Heart right ventricle (tissue), 16 donors: ENCODE measurements around the gene FAM187B. TPM values are rescaled to one million over a fixed set of nuclear protein-coding genes. Genes with fewer than 3 reads are reported as not detected.

Experiments
- ATAC-seq, 8 donors: fragments of 200-7000 bp; cut with Tn5 transposase; one replicate each; pipeline ENCODE4 v1.9.1; 2020; ENCODE audit warnings: mild to moderate bottlenecking in 8 of 8, moderate library complexity in 8 of 8, moderate number of reproducible peaks in 1 of 8
- DNase-seq, 2 donors: peaks; one replicate each; pipeline ENCODE4 v3.0.0-alpha.2; 2020
- H3K27ac ChIP-seq, 10 donors: fragments of 200-600 bp; sonication (generic) in 2 of 10; one replicate each; pipeline versions ENCODE4 v1.5.0 to v1.8.0; 2020 to 2022; ENCODE audit warnings: mild to moderate bottlenecking in 3 of 10
- H3K27me3 ChIP-seq, 7 donors: fragments of 200-600 bp; one replicate each; pipeline ENCODE4 v1.8.0; 2021 to 2022; ENCODE audit warnings: mild to moderate bottlenecking in 2 of 7
- H3K36me3 ChIP-seq, 9 donors: fragments of 200-600 bp; sonication (generic) in 1 of 9; one replicate each; pipeline versions ENCODE4 v1.5.0 to v1.8.0; 2020 to 2022; ENCODE audit warnings: mild to moderate bottlenecking in 2 of 9
- H3K4me1 ChIP-seq, 9 donors: fragments of 200-600 bp; sonication (generic) in 1 of 9; one replicate each; pipeline versions ENCODE4 v1.5.0 to v1.8.0; 2020 to 2022; ENCODE audit warnings: mild to moderate bottlenecking in 4 of 9
- H3K4me3 ChIP-seq, 10 donors: fragments of 200-600 bp; sonication (generic) in 2 of 10; one replicate each; pipeline versions ENCODE4 v1.5.0 to v1.8.0; 2020 to 2022; ENCODE audit warnings: mild to moderate bottlenecking in 7 of 10, moderate library complexity in 2 of 10
- H3K9me3 ChIP-seq, 11 donors: fragments of 200-600 bp in 10 of 11; sonication (generic) in 2 of 11; one replicate each; pipeline versions ENCODE4 v1.5.0 to v1.8.0; 2013 to 2022; ENCODE audit warnings: mild to moderate bottlenecking in 2 of 11, control low read depth in 1 of 11, moderate library complexity in 1 of 11
- CTCF ChIP-seq, 9 donors: fragments of 200-600 bp; sonication (generic) in 2 of 9; IDR thresholded peaks; one replicate each; pipeline versions ENCODE4 v1.5.0 to v1.8.0; 2021 to 2022; ENCODE audit warnings: antibody characterized with exemption in 9 of 9, mild to moderate bottlenecking in 5 of 9, moderate library complexity in 1 of 9
- WGBS, 2 donors: extraction: QIAGEN DNeasy Blood & Tissue Kit; methylation state at CpG; one replicate each; pipeline ENCODE4 v1.1.7; 2013; ENCODE audit warnings: inconsistent platforms in 1 of 2; 5-methylcytosine and 5-hydroxymethylcytosine counted together
- intact Hi-C, 10 donors: fragments of 100-400 bp; cut with DNase I; formaldehyde crosslinking; loops; one replicate each; pipeline versions ENCODE4 v1.11.1 to v1.14.2; 2022
- polyA plus RNA-seq, 2 donors: library from polyadenylated mRNA; stranded (reverse); fragments of 200-250 nt; gene quantifications; one replicate each; pipeline ENCODE4 v1.2.3, GENCODE V29; 2013
- total RNA-seq, 10 donors: library from RNA; stranded (reverse); fragmentation: NEBNext Ultra II Directional in 3 of 10; extraction: Animal tissue kit (Norgen Biotek cat#: 25700) in 3 of 10; gene quantifications; one replicate each; pipeline versions ENCODE4 v1.2.1 to v1.2.4, GENCODE V29; 2021 to 2023
- donor health status: Arrhythmogenic right ventricular cardiomyopathy.
- donor health status: ischemic (EF 13 %, LVEDD 7.1; RV severe dilation, severe dysfunction).
- donor health status: healthy with polysubstance abuse.
- donor health status: DM: no; HTN: yes; CAD: no.
- donor health status: DM: no; HTN: no; CAD: no.
- donor health status: ischemic (EF 25% LVEDD 6.9; RV normal size, moderate dysfunction).
- donor health status: ischemic (EF 25% LVEDD 5.7; RV mildly dilated, moderate dysfunction).
- donor health status: healthy.
- donor health status: DM: yes; HTN: yes; CAD: no.
- donor health status: Ischemic cardiomyopathy.
- donor health status: ischemic (EF 35%, LVEDD 5.7; RV mildly dilated, moderate dysfunction).
- donor health status: nonischemic (EF 11% LVEDD 7.7; RV severe dilation, severe dysfunction).
- donor health status: DM: yes; HTN: yes; CAD: no.
- donor health status: PGD.
- donor health status: ischemic (EF 29% LVEDD 5.4; RV normal size, mild dysfunction).
- donor health status: nonischemic (EF 23%, LVEDD 6.1; RV moderate dilation, normal function).

FAM187B gene
- total and polyA plus RNA-seq, 12 donors, result 0.48 TPM; not detected in 11

- H3K36me3 ChIP-seq, result peaks cover 8 to 48% (median 29%) of the 10 kb centered on the region in 9 donors
- intact Hi-C loops, result loop anchor here in 7 of 10 donors (2.0 to 10.0 kb wide), 6 partner anchors 112 to 295 kb away; partner anchors contain the start of genes FXYD7 (in 5 of the 7), FXYD1 (in 2 of the 7), LGI4 (in 2 of the 7) and KRTDAP (in 1 of the 7)
- peaks cover 13 to 61% (median 38%) of the 10 kb centered on the region in 9 donors for H3K4me1 ChIP-seq
- no peaks in the 10 kb centered on the region for H3K9me3 ChIP-seq
- peak; percentile 74 to 91 (median 81) for TF ChIP-seq CTCF (IDR thresholded peaks at IDR 0.05)
- H3K27ac ChIP-seq, result peak overlapping the region; percentile 83 to 100 (median 96)
- ATAC-seq, result peak; percentile 47 to 65 (median 52)
- H3K27me3 ChIP-seq, result no peaks in the 10 kb centered on the region
- H3K4me3 ChIP-seq, result peak overlapping the region; percentile 37 to 99 (median 83)
- DNase-seq, result peak; percentile 87 to 88
- WGBS, 2 donors, result 3% methylated on average over 60 to 66 of the region's 66 CpGs
Measured at GRCh38 chr19:35269438-35270117, 41.0 kb upstream of the FAM187B start.

GRCh38 chr19:35268536-35269437 lies 40.2 kb upstream of the FAM187B start, which contains the start of gene USF2:
USF2 (plus strand) TSS chr19:35268962; CDS start chr19:35269102, 140 bp downstream.
- Histone ChIP-seq H3K9me3 (no peaks in the 10 kb centered on the region), H3K27ac (peak within 1 kb of the TSS; percentile 87 to 100 (median 96)), H3K4me1 (peaks cover 13 to 65% (median 42%) of the 10 kb centered on the region in 9 donors), H3K36me3 (peaks cover 8 to 40% (median 25%) of the 10 kb centered on the region in 9 donors), H3K27me3 (no peaks in the 10 kb centered on the region), H3K4me3 (peak within 1 kb of the TSS; percentile 62 to 99 (median 89))
- ATAC-seq (peak in 4 of 8 donors; percentile 1 to 46 (median 20)), DNase-seq (peak; percentile 79 to 81)
- intact Hi-C loops, result loop anchor here in 7 of 10 donors (2.0 to 10.0 kb wide), 5 partner anchors 111 to 294 kb away; partner anchors contain the start of genes FXYD7 (in 4 of the 7), FXYD1 (in 2 of the 7) and LGI4 (in 2 of the 7)
- 0 to 1% methylated on average over 33 to 112 of the region's 126 CpGs for WGBS, 2 donors
- TF ChIP-seq CTCF (IDR thresholded peaks at IDR 0.05), result no peak

- WGBS, 2 donors, result 0 to 1% methylated on average over 27 to 97 of the region's 100 CpGs
- TF ChIP-seq CTCF (IDR thresholded peaks at IDR 0.05), result no peak
- H3K9me3 ChIP-seq, result no peaks in the 10 kb centered on the region
- DNase-seq, result peak; percentile 72 to 83
- peaks cover 13 to 58% (median 42%) of the 10 kb centered on the region in 9 donors for H3K4me1 ChIP-seq
- peaks cover 8 to 32% (median 21%) of the 10 kb centered on the region in 9 donors for H3K36me3 ChIP-seq
- H3K4me3 ChIP-seq, result peak overlapping the region; percentile 62 to 99 (median 89)
- intact Hi-C loops, result loop anchor here in 7 of 10 donors (2.0 to 10.0 kb wide), 5 partner anchors 111 to 293 kb away; partner anchors contain the start of genes FXYD7 (in 4 of the 7), FXYD1 (in 2 of the 7) and LGI4 (in 2 of the 7)
- peak; percentile 61 to 83 (median 78) for ATAC-seq
- no peaks in the 10 kb centered on the region for H3K27me3 ChIP-seq
- H3K27ac ChIP-seq, result peak overlapping the region; percentile 87 to 100 (median 96)
Measured at GRCh38 chr19:35267818-35268535, 39.4 kb upstream of the FAM187B start.
